ENCODE results near the gene INPP5E.
A peak's percentile ranks its signal among the peaks of the same experiment; 100 is the strongest.

Gene INPP5E

DNA sequence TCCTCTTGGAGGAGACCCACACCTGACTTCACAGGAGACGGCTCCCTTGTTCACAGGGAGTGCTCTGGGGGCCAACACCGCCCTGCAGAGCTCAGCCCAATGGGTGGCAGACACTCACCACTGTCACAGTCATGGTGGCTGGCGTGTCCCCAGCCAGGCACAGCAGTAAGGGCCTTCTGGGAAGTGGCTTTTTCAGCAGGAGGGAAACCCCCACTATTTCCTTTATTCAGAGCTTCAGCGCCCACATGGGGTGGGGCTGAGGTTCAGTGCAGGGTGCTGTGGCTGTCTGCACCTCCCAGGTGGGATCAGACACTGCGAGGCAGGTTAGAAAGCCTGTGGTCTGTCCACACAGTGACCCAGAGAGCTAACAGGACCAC lies 36.1 kb downstream of the INPP5E start:
- DNase-seq (ENCODE audit: low read depth) = no peak

DNA sequence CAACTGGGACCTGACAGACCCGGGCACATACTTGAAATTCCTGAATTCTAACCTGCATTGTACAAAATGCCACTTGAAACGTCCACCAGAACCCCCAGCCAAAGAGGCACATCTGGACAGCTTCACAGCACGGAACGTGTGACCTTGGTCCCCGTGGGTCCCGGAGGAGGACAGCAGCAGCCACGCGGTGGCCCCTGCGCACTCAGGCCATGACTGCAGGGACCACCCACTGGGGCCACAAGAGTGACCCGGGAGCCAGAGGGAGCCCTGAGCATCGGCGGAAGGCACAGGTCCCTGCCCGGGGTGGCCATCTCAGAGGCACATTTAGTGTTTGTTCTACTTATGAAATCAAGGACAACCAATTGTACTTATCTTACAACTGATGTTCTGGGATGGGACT lies 37.6 kb downstream of the INPP5E start:
- DNase-seq (ENCODE audit: low read depth) = no peak

- DNase-seq (ENCODE audit: low read depth) = no peak
Observed at GRCh38 chr9:136401173-136401922, 38.3 kb downstream of the INPP5E start.

DNA sequence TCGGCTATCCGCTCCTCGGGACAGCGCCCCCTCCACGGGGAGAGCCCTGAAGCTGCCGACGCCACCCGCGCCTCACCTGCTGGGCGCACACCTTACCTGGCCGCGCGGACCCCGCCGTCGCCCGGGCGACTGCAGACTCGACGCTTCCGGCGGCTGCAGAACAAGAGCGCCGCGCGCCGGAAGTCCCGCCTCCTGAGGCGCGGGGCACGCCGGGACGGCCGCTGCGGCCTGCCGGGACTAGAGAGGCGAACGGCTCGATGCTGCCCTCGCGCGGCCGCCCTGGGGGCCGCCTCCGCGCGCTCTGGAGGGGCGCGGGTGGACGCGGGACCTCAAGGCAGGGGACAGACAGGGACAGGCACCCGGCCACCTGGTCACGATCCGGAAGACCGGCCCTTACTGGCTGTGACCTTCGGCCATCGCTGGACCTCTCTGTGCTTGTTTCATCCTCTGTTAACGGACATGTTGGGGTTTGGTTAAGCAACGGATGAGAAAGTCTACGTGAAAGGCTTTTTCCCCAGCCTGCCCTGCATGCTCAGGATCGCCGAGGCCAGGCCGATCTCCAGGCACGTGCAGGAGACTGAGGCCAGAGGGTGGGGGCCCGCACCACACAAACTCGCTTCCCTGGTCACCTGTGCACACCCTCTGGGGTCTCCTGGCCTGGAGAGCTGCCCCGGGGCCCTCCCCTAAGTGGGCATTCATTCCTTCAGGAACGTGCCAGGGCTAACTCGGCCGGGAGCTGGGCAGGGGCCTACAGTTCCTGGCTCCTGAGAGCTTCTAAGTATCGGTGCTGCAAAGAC lies 39.4 kb downstream of the INPP5E start, which contains the start of gene SNAPC4:
Gene SNAPC4 (minus strand): TSS at position 133 of the 797 bp plus-strand sequence. CDS start 1,742 bp downstream, outside the sequence.
- DNase-seq (ENCODE audit: low read depth) = peak; percentile 78

DNA sequence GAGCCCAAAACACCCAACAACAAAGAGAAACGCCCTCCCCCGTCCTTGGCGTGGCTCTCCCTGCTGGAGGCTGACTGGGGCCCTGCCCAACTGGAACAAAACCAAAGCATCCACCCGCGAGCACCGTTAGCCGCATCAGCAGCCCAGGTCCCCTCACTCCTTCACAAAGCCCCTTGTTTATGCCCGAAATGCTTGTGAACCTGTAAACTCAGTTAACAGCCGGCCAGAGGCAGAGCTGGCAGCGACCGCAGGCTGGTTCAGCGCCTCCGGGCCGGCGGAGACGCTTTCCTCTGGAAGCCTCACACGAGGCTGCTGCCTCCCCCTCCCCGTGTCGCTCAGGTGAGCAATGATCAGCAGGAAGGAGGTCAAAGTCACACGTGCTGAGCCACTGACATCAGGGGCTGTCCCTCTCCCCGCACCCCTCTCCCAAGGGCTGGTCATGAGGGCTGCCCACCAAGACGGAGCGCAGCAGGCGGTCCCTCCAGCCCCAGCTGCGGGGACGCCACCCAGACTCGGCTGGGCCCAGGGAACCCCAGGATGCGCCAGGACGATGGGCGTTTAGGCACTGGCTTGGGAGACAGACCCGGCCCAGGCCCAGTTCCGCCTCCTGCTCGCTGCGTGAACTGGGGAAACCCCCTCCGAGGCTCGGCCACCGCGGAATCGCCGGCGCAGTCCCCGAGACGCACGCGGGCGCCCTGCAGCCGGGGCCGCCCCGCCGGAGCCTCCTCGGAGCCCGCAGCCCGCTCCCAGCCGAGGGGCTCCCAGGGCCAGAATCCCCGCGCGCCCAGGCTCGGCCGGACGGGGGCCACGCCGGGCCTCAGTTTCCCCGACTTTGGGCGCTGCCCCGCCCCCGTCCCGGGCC lies 40.2 kb downstream of the INPP5E start:
- DNase-seq (ENCODE audit: low read depth) = no peak

DNA sequence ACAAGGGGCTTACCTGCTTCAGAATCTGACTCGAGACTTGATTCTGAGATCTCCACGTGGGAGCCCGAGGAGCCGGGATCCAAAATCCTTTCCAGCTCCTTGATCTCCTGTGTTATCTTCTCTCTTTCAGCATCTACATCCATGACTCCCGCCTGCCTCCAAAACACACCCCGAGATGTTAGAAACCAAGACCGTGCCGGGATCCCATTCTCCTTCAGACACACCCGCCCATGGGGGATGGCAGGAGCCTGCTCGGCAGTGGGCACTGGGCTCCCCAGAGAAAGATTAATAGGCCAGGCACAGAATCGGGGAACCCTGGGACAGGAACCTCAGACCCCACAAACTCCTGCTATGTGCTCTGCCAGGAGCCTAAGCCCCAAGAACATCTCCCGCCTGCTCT lies 41.4 kb downstream of the INPP5E start:
- no peak for DNase-seq (ENCODE audit: low read depth)

- no peak for DNase-seq (ENCODE audit: low read depth)
Observed at GRCh38 chr9:136397643-136398042, 42.0 kb downstream of the INPP5E start.

DNA sequence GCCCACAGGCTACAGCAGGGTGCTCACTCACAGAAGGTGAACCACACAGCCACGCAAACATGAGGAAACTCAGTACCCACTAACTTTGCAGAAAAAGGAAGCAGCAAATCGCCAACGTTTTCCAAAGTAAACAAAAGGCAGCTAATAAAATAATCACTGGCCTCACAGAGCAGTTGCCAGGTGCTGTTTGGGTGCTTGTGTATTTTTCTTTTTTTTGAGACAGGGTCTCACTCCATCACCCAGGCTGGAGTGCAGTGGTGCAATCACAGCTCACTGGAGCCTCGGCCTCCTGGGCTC lies 43.5 kb downstream of the INPP5E start:
- DNase-seq (ENCODE audit: low read depth) = no peak

DNA sequence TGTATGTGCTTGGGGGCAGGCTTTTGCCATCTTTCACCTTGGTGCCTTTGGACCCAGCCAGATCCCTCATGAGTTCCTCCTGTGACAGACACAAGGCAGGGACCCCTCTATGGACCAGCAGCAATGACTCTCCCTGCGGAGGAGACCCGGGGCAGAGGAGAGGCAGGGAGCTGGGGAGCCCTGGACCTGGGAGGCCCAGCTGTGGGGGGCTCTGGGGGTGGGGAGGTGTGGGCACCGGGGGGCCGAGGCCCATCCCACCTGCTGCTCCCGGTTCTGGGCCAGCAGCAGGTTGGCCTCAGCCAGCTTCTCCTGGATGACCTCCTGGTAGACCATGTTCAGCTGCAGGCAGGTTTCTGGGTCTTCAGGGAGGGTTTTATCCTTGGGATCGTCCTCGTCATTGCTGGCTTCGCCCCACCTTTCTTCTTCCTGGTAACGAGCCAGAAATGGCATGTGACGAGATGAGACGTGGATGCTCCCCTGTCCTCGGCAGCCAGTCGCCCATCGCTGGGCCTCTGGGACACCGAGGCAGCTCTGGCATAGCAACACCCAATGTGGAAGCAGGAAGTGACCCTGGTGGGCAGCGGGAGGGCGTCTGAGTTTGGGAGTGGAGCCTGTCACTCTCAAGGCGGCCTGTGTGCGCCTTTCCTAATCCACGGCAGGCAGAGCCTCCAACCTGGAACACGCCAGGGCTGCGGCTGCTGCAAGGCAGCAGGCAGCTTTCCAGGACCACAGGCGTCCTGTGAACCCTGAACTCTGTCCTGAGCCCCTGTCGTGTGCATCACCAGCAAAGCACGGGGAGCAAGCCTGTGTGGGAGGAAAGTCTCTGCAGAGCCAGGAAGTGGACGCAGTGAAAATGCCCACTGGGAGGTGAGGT lies 44.1 kb downstream of the INPP5E start:
- DNase-seq (ENCODE audit: low read depth) = no peak

GRCh38 chr9:136395020-136395340 lies 44.7 kb downstream of the INPP5E start:
- DNase-seq (ENCODE audit: low read depth) = no peak

GRCh38 chr9:136394312-136395019 lies 45.2 kb downstream of the INPP5E start:
- DNase-seq (ENCODE audit: low read depth) = no peak

GRCh38 chr9:136393531-136393930 lies 46.1 kb downstream of the INPP5E start:
- no peak for DNase-seq (ENCODE audit: low read depth)

DNA sequence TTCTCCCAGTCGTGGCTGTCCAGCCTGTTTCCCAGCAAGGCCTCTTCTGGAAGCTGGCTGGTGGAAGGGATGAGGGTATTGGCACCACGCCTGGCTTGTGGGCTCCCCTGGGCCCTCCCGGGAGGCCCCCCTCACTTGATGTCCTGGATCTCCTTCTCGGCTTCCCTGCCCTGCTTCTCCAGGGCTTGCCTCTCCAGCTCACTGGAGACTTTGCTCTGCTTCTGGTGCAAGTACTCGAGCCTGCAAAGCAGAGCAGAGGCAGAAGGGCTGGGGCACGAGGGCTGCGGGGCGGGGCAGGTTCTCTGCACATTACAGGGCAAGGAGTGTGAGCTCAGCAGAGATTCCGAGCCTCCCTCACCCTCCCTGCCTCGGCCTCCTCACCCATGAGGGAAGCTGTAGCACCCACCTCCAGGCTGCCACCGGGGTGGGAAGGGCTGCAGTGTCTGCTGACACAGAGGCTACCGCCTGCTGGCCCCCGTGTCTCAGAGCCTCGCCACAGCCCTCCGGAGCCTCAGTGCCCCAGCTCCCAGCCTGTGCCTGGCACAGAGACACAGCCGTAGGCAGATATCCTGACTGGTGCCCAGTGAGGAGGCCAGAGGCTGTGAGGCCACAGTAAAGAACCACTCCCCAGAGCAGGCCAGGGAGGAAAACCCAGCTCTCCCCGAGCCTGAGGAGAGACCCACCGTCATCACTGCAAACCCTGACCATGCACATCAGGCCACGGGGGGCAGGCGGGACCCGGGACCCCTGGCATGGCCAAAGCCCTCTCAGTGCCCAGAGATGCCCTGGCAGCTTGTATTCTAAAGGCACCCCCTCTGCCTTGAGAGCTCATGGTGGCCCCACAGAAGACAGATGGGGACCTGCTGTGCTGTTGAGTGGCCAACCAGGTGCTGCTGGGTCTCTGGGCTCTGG lies 46.9 kb downstream of the INPP5E start:
- no peak for DNase-seq (ENCODE audit: low read depth)

GRCh38 chr9:136391737-136392537 lies 47.7 kb downstream of the INPP5E start:
- no peak for DNase-seq (ENCODE audit: low read depth)

GRCh38 chr9:136389396-136389795 lies 50.2 kb downstream of the INPP5E start:
- DNase-seq (ENCODE audit: low read depth) = no peak

- DNase-seq (ENCODE audit: low read depth) = no peak
Observed at GRCh38 chr9:136387217-136387616, 52.4 kb downstream of the INPP5E start.

DNA sequence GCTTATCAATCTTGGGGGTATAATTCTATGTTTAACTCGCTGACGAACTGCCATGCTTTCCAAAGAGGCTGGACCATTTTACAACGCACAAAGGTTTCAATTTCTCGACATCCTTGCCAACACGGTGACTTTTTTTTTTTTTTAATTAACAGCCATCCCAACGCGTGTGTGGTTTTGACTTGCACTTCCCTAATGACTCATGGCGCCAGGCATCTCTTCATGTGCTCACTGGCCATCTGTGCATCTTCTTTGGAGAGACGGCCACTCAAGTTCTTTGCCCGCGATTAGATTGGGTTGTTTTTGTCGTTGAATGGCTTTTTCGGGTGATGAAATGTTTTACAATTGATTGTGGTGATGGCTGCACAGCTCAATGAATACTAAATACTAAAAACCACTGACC lies 53.6 kb downstream of the INPP5E start:
- DNase-seq (ENCODE audit: low read depth) = no peak

- DNase-seq (ENCODE audit: low read depth) = no peak
Observed at GRCh38 chr9:136385015-136385414, 54.6 kb downstream of the INPP5E start.

GRCh38 chr9:136383436-136383835 lies 56.2 kb downstream of the INPP5E start:
- DNase-seq (ENCODE audit: low read depth) = no peak
